NCI-H1105 (cell line): ENCODE data around the gene HIVEP3.

Experiments
- DNase-seq: peaks from one replicate; lab custom pipeline; 2025; lab: John Stamatoyannopoulos, UW

Gene HIVEP3

GRCh38 chr1:41789661-41790330, 128.9 kb downstream of the HIVEP3 start:
- no peak for DNase-seq

DNA sequence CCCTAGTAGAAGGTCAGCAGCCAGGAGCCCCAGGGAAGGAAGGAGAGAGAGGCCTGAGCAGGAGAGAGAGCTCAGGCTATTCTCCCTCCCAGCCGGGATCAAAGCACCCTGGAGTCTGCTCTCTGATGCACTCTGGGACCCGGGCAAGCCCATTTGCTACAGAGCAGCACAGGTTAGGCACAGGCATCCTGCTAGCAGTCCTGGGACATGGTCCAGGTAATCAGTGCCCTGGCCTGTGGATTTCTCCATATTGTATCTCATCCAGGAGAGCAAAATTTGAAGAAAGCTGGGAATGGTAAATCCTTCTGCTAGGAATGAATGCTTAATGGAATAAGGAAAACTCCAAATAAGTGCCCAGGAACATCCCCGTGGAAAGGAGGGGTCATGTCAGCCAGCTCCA, 130.3 kb downstream of the HIVEP3 start:
- DNase-seq: no peak

GRCh38 chr1:41784531-41785274, 134.0 kb downstream of the HIVEP3 start:
- no peak for DNase-seq

- no peak for DNase-seq
These were observed 135.5 kb downstream of the HIVEP3 start for GRCh38 chr1:41783189-41783639.

GRCh38 chr1:41780916-41781315, 137.8 kb downstream of the HIVEP3 start:
- no peak for DNase-seq

DNA sequence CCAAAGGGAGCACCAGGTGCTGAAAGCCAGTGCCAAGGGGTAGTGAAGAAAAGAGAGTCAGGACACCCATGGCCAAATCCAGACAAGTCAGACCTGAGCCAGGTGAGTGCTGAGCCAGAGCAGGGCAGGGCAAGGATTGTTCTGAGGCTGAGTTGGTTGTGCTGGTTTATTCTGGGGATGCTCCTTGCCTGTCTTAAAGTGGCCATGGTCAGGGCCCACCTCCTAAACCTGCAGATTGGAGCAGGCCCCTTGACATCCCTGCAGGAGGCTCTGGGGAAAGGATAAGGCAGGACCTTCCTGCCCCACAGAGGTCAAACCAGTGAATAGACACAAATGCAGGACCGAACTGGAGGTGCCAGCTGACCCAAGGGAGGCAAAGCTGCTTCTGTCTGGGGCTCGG, 138.4 kb downstream of the HIVEP3 start:
- no peak for DNase-seq

GRCh38 chr1:41779360-41779759, 139.4 kb downstream of the HIVEP3 start:
- no peak for DNase-seq

DNA sequence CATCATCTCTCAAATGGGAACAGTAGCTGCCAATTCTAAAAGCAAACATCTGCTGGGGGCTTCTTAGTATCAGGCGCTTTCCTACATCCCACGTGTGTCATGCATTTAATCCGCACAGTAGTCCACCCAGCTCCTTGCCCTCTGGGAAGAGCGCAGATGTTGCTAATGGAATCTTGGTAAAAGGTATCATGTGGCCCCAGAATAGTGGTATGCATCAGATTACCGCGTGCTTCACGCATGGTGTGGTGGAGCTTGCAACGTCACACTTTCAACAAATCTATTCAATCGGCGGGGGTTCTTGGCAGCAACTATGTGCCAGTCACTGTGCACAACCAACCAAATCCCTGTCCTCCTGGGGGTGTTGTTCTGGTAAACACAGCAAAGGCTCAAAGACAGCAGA, 141.0 kb downstream of the HIVEP3 start:
- DNase-seq: no peak

- no peak for DNase-seq
These were observed 141.8 kb downstream of the HIVEP3 start for GRCh38 chr1:41776891-41777441.

- no peak for DNase-seq
These were observed 142.7 kb downstream of the HIVEP3 start for GRCh38 chr1:41775956-41776585.

- no peak for DNase-seq
These were observed 144.2 kb downstream of the HIVEP3 start for GRCh38 chr1:41774471-41774990.

- DNase-seq: no peak
These were observed 144.9 kb downstream of the HIVEP3 start for GRCh38 chr1:41773842-41774241.

- DNase-seq: no peak
These were observed 145.6 kb downstream of the HIVEP3 start for GRCh38 chr1:41773144-41773591.

DNA sequence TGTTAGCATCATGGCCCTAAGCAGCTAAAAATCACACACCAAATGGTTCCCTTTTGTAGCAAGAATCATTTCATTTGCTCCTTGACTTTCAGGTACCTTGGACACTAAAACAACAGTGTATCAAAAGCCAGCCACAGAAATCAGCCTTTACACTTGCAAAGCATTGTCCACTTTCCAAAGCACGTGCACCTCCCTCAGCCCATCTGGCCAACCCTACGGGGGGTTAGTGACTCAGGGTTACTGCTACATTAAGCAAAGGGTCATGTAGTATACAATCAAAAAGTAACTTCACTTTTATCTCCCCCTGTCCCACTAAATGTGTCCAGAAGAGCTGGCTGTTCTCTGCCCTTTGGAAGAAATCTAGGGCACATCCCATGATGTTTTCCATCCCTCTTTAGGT, 149.7 kb downstream of the HIVEP3 start:
- no peak for DNase-seq

- no peak for DNase-seq
These were observed 150.1 kb downstream of the HIVEP3 start for GRCh38 chr1:41768583-41768982.

GRCh38 chr1:41767534-41768525, 150.9 kb downstream of the HIVEP3 start:
- DNase-seq: no peak

DNA sequence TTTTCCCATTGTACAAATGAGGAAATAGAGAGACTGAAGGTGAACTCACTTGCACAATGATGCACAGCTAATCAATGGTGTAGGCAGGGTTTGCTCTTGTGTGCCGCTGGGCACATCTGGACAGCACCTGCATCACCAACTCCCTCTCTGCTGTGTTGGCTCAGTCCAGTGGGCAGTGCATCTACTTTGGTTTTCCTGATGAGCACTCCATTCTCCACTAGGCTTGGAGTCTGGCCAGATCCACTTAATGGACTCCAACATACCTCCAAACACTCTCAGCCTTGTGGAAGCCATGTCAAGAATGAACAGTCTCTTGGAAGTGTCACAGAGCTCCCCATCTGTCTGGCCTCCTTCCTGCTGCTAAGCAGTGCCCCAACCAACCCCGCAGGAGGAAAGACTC, 152.2 kb downstream of the HIVEP3 start:
- no peak for DNase-seq

DNA sequence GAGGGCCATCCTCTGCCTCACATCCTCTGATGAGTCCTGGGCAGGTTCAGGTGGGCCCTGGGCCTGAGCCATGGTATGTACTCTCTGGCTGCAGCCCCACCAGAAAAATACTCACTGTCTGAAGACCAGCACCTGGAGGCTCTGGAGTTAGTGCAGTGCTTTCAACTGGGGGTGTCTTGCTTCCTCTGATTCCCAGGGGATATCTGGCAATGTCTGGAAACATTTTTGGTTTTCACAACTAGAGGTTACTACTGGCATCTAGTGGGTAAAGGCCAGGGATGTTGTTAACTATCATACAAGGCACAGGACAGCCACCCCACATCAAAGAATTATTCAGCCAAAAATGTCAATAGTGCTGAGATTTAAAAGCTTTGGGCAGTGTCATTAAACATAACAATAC, 152.7 kb downstream of the HIVEP3 start:
- DNase-seq: no peak

DNA sequence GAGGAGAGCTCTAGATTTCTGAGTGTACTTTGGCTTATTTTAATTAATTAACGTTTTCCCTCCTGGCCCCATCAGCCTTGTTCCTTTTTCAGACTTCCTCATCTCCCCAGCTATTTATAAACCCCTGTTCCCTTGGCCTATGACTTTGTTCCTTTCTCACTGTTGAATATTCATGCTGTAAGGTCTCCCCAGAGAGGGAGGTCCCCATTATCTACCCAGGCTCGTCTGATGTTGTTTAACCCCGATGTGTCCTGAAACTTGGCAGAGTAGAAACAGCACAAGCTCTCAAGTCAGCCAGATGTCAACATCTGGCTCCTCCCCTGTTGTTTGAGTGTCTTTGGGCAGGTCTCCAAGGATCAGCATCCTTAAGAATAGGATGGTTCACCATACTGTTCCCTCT, 153.6 kb downstream of the HIVEP3 start:
- DNase-seq: no peak

- no peak for DNase-seq
These were observed 154.1 kb downstream of the HIVEP3 start for GRCh38 chr1:41764656-41765055.

- DNase-seq: no peak
These were observed 155.9 kb downstream of the HIVEP3 start for GRCh38 chr1:41762777-41763176.
